ENCODE data around the gene SPIRE1.

DNA sequence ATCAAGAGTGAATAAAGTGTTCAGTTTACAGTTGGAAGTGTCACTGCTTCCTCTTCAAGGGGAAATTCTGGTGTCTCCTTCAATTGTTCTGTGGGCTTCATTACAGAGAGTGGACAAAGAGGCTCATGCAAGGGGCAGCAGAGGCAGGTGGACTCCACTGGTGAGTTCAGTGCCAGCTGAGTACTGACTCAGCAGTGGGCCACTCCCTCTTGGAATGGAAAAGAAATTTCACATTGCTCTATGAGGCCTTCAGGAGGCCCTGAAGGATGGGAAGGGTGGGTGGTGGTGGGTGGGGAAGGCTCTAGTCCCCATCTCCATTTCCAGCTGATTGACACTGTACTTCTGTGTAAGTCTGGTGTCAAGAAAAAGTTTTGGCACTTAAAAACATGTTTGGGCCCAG is 183.8 kb downstream of the SPIRE1 start:
- no peak for TF ChIP-seq EZH2 (IDR thresholded peaks at IDR 0.05; ENCODE audit: borderline replicate concordance, low read depth, low read length, severe bottlenecking)
- TF ChIP-seq, protein P1, sequence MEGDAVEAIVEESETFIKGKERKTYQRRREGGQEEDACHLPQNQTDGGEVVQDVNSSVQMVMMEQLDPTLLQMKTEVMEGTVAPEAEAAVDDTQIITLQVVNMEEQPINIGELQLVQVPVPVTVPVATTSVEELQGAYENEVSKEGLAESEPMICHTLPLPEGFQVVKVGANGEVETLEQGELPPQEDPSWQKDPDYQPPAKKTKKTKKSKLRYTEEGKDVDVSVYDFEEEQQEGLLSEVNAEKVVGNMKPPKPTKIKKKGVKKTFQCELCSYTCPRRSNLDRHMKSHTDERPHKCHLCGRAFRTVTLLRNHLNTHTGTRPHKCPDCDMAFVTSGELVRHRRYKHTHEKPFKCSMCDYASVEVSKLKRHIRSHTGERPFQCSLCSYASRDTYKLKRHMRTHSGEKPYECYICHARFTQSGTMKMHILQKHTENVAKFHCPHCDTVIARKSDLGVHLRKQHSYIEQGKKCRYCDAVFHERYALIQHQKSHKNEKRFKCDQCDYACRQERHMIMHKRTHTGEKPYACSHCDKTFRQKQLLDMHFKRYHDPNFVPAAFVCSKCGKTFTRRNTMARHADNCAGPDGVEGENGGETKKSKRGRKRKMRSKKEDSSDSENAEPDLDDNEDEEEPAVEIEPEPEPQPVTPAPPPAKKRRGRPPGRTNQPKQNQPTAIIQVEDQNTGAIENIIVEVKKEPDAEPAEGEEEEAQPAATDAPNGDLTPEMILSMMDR (IDR thresholded peaks at IDR 0.05; ENCODE audit: borderline replicate concordance, extremely low read depth, low read length, poor library complexity, severe bottlenecking), result no peak
